Dedifferentiated amniotic fluid mesenchymal stem cell (primary cell): ENCODE measurements around the gene GALNT2.

ENCODE experiments used
- DNase-seq: peaks from one replicate; pipeline ENCODE4 v3.0.0-alpha.2; 2016; ENCODE audit errors: extremely low spot score

The GALNT2 gene

GRCh38 chr1:230256896-230257295 lies 189.9 kb downstream of the GALNT2 start:
- DNase-seq = no peak

GRCh38 chr1:230259621-230260020 lies 192.6 kb downstream of the GALNT2 start:
- no peak for DNase-seq

DNA sequence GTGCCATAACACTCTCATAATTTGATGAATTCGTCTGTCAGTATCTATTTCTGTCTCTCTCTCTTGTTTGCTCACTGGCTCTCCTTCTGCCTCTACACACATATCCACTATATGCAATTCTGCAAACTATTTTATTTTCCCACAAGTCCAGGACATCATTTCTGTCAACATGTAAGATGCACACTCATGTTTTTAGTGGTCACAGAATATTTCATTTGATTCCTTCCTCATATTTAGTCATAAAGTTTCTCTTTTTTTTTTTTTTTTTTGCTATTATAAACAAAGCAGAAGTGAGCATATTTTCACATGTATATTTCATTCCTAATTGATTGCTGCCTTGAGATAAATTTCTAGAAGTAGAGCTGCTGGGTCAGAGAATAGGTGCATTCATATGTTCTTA lies 193.8 kb downstream of the GALNT2 start:
- DNase-seq = no peak

DNA sequence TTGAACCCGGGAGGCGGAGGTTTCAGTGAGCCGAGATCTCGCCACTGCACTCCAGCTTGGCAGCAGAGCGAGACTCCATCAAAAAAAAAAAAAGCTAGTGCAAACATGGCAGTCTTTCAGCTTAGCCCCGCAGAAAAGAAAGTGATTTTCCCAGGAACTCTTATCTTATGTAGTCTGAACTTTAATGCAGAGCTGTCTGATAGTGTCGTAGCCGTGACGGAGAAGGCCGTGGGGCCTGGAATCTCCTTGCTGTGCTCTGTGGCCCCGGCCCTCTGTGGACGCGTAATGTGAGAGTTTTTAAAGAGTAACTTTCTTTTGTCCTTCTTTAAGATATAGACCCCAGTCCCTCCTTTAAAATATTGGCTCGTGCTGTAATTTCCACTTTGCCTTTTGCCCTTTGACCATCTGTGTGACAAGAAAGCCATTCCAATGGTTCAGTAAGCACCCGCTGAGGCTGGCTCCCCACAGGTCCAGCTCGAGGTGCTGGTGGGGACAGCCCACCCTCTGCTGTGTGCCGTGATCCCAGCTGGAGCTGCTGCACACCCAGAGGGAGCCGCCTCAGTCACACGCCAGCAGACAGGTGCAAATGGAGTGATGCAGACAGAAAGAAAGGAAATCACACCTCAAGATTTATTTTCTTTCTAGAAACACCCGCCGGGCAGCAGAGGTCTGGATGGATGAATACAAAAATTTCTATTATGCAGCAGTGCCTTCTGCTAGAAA lies 195.1 kb downstream of the GALNT2 start:
- no peak for DNase-seq

DNA sequence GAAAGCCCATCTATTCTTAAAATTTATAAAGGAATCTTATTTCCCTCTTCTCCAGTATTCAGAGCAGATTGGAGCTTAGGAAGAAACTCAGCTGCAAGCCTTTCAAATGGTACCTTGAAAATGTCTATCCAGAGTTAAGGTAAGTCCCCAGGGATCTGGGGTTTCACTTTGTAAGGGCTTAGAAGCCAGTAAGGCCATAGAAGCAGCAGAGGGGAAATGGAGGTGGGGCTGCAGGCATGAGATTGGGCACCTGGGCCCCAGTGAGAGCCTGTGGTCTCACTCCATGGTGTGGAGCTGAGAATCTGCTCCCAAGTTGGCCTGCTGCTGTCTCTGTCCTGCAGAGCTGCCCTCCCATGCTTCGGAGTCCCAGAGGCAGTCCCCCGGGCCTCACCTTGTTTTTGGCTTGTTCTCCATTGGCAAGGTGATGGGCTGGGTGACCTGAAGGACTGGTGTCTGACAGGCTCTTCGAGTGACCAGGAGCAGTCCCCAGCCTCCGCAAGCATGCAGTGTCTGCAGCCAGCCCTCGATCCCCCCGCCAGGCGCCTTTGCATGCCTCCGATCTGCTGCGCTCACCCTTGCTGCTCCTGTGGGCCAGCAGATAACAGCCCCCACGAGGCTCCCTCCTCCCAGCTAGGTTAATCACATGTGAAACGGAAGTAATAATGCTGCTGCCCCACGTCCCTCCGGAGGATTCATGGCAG lies 196.0 kb downstream of the GALNT2 start:
- DNase-seq = no peak

- DNase-seq = no peak
Measured at GRCh38 chr1:230263568-230264195, 196.6 kb downstream of the GALNT2 start.

DNA sequence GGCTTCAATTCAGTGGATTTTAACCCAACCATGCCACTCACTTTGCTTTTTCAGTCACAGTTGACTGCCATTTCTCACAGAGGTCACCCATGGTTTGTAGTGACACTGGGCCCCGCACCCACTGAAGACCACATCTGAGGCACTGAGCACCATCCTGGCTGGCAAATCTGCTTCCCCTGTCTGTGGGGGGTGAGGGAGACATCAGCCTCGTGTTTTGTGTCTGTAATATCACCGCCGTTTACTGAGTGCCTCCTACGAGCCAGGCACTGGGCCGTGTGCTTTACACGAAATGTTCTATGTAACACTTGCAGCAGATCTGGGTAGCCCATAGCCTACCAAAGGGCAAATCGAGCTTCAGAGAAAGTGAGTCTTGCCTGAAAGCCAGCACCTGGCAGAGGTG lies 197.3 kb downstream of the GALNT2 start:
- no peak for DNase-seq

DNA sequence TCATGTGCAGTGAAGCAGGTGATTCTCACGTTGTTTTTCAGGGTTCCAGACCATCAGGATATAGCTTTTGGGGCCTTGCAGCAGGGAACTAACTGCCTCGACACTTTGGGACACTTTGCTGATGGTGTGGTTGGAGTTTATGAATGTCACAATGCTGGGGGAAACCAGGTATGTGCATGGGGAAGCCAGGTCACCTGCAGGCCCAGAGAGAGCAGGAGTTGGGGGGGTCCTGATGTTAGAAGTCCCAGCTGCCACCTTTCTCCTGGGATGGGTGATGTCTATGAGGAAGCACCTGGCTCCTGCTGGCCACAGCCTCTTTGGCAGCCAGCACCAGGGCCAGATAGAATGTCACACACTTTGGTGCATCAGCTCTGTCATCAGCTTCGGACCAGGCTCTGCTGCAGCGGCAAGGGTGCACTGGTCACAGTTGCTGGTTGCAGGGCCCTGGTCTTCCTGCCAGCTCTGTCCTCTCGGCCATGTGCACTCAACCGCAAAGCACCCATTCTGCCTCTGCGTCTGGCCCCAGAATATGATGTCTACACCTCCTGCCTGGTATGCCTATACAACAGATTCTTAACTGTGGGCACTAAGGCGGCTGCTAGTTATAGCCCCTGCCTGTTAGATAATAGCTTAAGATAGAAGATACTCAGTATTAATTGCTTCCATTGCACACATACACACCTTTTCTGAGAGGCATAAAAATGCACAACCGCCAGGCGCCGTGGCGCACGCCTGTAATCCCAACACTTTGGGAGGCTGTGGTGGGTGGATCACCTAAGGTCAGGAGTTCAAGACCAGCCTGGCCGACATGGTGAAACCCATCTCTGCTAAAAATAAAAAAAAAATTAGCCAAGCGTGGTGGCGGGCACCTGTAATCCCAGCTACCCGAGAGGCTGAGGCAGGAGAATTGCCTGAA lies 198.4 kb downstream of the GALNT2 start:
- no peak for DNase-seq

- DNase-seq = no peak
Measured at GRCh38 chr1:230266456-230266855, 199.4 kb downstream of the GALNT2 start.

DNA sequence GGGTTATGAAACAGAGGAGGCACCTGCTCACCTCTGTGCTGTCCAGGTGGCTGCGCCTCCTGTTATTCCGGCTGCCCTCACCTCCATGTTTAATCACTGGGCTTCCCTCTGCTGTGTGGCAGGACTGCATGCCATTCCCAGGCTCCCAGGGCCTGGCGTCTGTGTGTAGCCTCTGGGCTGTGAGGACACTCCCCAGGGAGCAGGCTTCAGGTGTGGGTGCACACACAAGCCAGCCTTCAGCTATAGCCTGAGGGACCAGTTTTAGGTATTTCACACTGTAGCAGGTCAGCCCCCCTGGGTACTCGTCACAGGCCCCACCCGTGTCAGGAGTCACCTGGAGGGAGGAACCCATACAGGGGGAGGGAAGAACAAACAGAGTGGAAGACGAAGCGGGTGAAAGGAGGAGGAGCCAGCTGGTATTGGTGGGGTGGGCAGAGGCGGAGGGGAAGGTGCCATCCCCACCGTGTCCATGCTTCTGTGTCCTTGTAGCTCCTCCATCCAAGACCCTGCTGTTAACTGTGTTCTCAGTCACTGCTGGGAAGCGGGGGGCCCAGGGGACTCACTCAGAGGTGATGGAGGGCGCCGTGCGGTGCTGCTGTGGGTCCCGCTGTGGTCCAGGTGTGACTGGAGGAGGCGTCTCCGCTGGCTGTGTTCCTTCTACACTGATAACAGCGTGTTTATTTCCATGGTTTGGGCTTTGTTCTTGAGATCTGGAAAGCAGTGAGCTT lies 200.5 kb downstream of the GALNT2 start:
- DNase-seq = no peak

- peak; percentile 68 for DNase-seq
Measured at GRCh38 chr1:230268371-230269170, 201.5 kb downstream of the GALNT2 start.

DNA sequence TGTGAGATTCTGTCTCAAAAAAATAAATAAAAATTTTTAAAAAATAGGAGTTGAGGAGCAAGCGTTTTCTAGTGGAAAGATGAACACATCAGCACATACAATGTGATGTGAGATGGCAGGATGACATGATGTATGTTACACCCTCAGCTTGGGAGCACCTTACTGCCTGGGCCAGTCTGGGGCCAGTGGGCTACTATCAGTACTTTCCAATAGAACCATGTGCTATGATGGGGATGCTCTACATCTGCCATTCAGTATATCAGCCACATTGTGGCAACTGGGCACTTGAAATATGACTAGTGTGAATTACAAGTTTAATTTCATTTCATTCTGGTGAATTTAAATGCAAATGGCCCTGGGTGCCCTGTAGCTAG lies 203.1 kb downstream of the GALNT2 start:
- no peak for DNase-seq

- DNase-seq = no peak
Measured at GRCh38 chr1:230270559-230271281, 203.7 kb downstream of the GALNT2 start.

DNA sequence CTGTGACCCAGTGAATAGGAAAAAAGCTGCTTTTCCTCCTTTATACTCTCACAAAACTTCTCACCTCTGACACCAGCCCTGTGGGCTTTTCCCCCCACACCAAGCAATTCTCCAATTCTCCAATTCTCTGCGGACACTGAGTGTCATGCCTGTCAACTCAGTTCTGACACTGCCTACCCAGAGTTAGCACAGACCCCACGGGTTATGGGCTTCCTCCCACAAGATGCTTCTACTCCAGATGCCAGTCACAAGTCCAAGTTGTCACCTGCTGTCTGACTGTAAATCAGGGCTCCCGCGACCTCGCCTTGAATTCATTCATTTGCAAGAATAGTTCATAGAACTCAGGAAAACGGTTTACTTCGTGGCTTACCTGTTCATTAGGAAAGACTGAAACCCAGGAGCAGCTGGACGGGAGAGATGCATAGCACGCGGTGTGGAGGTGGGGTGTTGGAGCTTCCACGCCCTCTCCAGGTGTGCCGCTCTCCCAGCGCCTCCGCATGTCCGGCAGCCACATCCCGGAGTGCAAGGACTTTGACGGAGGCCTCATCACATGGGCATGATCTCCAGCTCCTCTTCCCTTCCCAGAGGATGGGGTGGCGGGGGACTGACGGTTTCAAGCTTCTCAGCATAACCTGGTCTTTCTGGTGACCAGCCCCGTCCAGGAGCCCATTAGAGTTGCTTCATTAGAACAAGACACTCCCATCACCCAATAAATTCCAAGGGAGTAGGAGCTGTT lies 204.4 kb downstream of the GALNT2 start:
- no peak for DNase-seq

DNA sequence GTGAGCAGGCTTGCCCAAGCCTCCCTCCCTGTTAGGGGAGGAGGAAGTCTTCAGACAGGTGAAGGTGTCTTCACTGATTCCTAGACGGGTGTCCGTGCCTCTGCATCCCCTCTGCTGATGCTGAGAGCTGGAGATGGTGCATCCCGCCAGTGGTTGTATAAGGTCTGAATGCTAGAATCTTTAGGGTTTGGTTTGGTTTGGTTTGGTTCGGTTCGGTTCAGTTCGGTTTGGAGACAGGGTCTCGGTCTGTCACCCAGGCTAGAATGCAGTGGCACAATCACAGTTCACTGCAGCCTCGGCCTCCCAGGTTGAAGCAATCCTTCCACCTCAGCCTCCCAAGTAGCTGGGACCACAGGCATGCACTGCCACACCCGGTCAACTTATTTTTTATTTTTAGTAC lies 205.5 kb downstream of the GALNT2 start:
- no peak for DNase-seq

DNA sequence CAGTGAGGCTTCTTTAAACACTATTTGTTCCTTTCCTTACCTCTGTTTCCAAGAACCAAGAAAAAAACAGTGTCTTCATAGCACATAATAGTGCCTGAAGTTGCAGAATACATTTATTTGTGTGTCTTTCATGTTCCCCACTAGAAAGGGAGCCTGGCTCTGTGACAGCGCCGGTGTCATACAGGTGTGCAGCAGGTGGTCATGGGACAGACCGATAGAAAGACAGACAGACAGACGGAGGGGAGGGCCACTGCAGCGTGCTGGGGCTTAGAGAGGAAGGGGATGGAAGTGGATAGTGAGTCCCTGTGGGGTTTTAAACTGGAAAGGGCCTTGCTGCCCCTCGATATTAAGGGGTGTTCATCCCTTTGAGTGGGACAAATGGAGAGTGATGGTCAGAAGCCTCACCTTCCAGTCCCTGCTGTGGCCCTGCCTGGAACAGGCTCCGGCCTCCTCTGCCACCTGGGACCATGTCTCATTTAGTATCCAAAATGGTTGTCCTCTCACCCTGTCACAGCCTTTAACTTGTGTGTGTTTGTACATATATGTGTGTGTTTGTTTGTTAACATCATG lies 206.2 kb downstream of the GALNT2 start:
- no peak for DNase-seq

GRCh38 chr1:230274254-230274653 lies 207.2 kb downstream of the GALNT2 start:
- no peak for DNase-seq

GRCh38 chr1:230276401-230276800 lies 209.4 kb downstream of the GALNT2 start:
- DNase-seq = no peak
